ENCODE measurements around the gene OBSCN.

DNA sequence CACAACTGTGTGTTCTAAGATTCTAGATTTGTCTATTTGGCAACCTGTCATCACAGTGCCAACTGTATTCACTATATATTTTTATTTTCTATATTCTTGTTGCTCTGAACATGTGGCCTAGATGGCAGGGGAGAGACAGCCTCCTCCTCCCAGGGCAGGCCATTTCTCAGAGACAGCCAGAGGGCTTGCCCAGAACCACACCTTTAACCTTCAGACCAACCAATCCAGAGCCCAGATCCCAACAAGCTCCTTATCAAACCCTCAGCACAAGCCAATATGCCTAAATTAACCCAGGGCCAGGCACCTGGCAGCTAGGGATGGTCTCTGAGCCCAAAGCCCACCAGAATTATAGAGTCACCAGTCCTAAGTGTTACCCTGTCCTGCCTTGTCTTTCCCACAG lies 179.5 kb downstream of the OBSCN start:
- TF ChIP-seq CTCF (conservative IDR thresholded peaks at IDR 0.05 in 1 of 2, IDR thresholded peaks at IDR 0.05 in 1 of 2; ENCODE audit: extremely low read depth in 1 of 2, insufficient read depth in 1 of 2, low read depth in 1 of 2, low read length in 2 of 2) (no peak), EZH2 (IDR thresholded peaks at IDR 0.05; ENCODE audit: borderline replicate concordance, low read length) (no peak)

All from mammary epithelial cell (primary cell).